ENCODE data around the gene GPRIN3.

Gene GPRIN3

DNA sequence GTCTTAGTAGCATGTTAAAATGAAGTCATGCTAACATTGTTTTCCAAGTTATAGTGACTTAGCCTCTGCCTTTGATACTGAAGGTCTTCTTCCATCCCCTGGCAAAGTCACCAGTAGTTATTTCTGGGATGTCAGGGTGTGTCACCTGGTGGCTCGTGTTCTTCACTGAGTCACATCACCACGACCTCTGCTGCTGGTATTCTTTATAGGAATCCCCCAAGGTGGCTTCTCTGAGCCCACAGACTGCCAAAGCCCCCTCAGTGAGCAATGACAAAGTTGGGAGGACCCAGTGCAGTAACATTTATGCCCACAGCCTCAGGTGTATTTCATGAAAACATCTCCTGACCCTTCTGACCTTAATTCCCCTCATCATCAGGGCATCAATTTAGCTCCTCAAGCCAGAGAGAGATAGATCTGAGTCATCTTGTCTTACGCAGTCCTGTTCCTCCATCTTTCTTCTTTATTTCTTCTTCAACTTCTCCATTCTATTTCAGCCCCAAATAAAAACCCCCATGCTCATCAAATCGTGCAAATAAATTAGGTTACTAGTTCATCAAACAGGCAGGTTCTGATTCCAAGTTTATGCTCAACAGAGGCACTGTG, 29.3 kb upstream of the GPRIN3 start:
- TF ChIP-seq EZH2phosphoT487 (IDR thresholded peaks at IDR 0.05; ENCODE audit: borderline replicate concordance), result no peak
- TF ChIP-seq, protein P1, sequence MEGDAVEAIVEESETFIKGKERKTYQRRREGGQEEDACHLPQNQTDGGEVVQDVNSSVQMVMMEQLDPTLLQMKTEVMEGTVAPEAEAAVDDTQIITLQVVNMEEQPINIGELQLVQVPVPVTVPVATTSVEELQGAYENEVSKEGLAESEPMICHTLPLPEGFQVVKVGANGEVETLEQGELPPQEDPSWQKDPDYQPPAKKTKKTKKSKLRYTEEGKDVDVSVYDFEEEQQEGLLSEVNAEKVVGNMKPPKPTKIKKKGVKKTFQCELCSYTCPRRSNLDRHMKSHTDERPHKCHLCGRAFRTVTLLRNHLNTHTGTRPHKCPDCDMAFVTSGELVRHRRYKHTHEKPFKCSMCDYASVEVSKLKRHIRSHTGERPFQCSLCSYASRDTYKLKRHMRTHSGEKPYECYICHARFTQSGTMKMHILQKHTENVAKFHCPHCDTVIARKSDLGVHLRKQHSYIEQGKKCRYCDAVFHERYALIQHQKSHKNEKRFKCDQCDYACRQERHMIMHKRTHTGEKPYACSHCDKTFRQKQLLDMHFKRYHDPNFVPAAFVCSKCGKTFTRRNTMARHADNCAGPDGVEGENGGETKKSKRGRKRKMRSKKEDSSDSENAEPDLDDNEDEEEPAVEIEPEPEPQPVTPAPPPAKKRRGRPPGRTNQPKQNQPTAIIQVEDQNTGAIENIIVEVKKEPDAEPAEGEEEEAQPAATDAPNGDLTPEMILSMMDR (conservative IDR thresholded peaks at IDR 0.05; ENCODE audit: low read length), result no peak
- Histone ChIP-seq H3K4me3 (ENCODE audit: low read length, poor library complexity, severe bottlenecking) (no peak overlapping the region), H4K20me1 (ENCODE audit: insufficient read depth, low read length, poor library complexity, severe bottlenecking) (no peaks in the 10 kb centered on the region)

DNA sequence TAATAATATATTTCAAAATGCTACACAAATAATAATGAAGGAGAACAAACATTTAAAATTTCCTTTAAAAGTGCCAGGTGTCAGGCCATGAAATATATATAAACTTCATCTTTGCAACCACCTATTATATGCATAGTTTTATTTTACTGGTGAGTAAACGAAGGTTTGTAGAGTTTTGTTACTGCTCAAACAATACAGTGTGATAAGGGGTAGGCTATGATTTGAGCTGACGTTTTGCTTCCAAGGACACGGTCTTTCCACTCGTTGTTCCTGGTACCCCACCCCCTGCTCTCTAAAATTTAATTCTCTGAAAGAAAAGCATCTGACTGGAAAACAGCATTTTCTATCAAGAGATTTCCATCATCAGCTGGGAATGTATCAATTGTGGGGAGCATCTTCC, 27.2 kb upstream of the GPRIN3 start:
- TF ChIP-seq, protein P1 (conservative IDR thresholded peaks at IDR 0.05; ENCODE audit: low read length), result no peak
- TF ChIP-seq EZH2phosphoT487 (IDR thresholded peaks at IDR 0.05; ENCODE audit: borderline replicate concordance), result no peak
- Histone ChIP-seq H3K27me3 (ENCODE audit: insufficient read depth, low read length, poor library complexity, severe bottlenecking) (no peaks in the 10 kb centered on the region), H3F3A (ENCODE audit: low read depth) (no peaks in the 10 kb centered on the region), H3K4me2 (ENCODE audit: low read depth, low read length, poor library complexity, severe bottlenecking) (no peak overlapping the region), H3K36me3 (ENCODE audit: insufficient read depth, low read length) (no peaks in the 10 kb centered on the region), H3K4me3 (ENCODE audit: low read length, poor library complexity, severe bottlenecking) (no peak overlapping the region), H3K9me3 (ENCODE audit: insufficient read depth, low read depth, low read length) (no peaks in the 10 kb centered on the region), H4K20me1 (ENCODE audit: insufficient read depth, low read length, poor library complexity, severe bottlenecking) (no peaks in the 10 kb centered on the region), H2AFZ (ENCODE audit: low read length) (no peak overlapping the region), H3K79me2 (ENCODE audit: insufficient read depth, low read length) (no peaks in the 10 kb centered on the region), H3K9me2 (replicated peaks; ENCODE audit: low read depth, low read length) (no peaks in the 10 kb centered on the region), H3K4me1 (ENCODE audit: insufficient read depth, low read length, poor library complexity, severe bottlenecking) (peaks cover 4% of the 10 kb centered on the region), H3K9ac (ENCODE audit: low read depth, low read length, poor library complexity, severe bottlenecking) (no peak overlapping the region)

More for the DNA sequence above, 29.3 kb upstream of the GPRIN3 start:
- H3K27me3 ChIP-seq (ENCODE audit: insufficient read depth, low read length, poor library complexity, severe bottlenecking), result no peaks in the 10 kb centered on the region
- H3K9me3 ChIP-seq (ENCODE audit: insufficient read depth, low read depth, low read length), result no peaks in the 10 kb centered on the region
- no peak overlapping the region for H3K9ac ChIP-seq (ENCODE audit: low read depth, low read length, poor library complexity, severe bottlenecking)
- no peaks in the 10 kb centered on the region for H3F3A ChIP-seq (ENCODE audit: low read depth)
- H3K79me2 ChIP-seq (ENCODE audit: insufficient read depth, low read length), result no peaks in the 10 kb centered on the region
- no peaks in the 10 kb centered on the region for H3K9me2 ChIP-seq (replicated peaks; ENCODE audit: low read depth, low read length)
- H3K4me2 ChIP-seq (ENCODE audit: low read depth, low read length, poor library complexity, severe bottlenecking), result no peak overlapping the region
- H3K36me3 ChIP-seq (ENCODE audit: insufficient read depth, low read length), result no peaks in the 10 kb centered on the region
- H2AFZ ChIP-seq (ENCODE audit: low read length), result no peak overlapping the region
- H3K4me1 ChIP-seq (ENCODE audit: insufficient read depth, low read length, poor library complexity, severe bottlenecking), result no peaks in the 10 kb centered on the region

DNA sequence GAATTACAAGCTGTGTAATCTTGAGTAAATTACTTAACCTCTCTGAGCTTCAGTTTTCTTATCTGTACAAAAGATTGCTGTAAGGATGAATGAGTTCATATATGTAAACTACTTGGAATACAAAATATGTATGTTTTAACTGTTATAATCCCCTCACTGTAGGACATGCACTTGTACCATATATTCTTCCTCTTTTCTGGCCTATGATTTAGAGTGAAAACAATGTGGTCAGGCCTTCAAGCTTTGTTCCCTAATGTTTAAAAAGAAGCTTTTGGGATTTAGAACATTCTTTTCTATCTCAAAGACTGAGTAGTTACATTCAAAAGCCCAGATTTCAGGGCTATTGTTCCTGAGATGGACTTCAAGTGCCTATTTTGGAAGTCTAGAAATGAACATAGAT, 26.7 kb upstream of the GPRIN3 start:
- Histone ChIP-seq H3K9me3 (ENCODE audit: insufficient read depth, low read depth, low read length) (no peaks in the 10 kb centered on the region), H3F3A (ENCODE audit: low read depth) (no peaks in the 10 kb centered on the region), H3K9ac (ENCODE audit: low read depth, low read length, poor library complexity, severe bottlenecking) (no peak overlapping the region), H3K4me3 (ENCODE audit: low read length, poor library complexity, severe bottlenecking) (no peak overlapping the region), H3K4me1 (ENCODE audit: insufficient read depth, low read length, poor library complexity, severe bottlenecking) (peaks cover 4% of the 10 kb centered on the region), H3K27me3 (ENCODE audit: insufficient read depth, low read length, poor library complexity, severe bottlenecking) (no peaks in the 10 kb centered on the region), H2AFZ (ENCODE audit: low read length) (no peak overlapping the region), H3K79me2 (ENCODE audit: insufficient read depth, low read length) (no peaks in the 10 kb centered on the region), H3K9me2 (replicated peaks; ENCODE audit: low read depth, low read length) (no peaks in the 10 kb centered on the region), H3K4me2 (ENCODE audit: low read depth, low read length, poor library complexity, severe bottlenecking) (no peak overlapping the region), H3K36me3 (ENCODE audit: insufficient read depth, low read length) (no peaks in the 10 kb centered on the region), H4K20me1 (ENCODE audit: insufficient read depth, low read length, poor library complexity, severe bottlenecking) (no peaks in the 10 kb centered on the region)
- TF ChIP-seq, protein P1 (conservative IDR thresholded peaks at IDR 0.05; ENCODE audit: low read length), result no peak
- no peak for TF ChIP-seq EZH2phosphoT487 (IDR thresholded peaks at IDR 0.05; ENCODE audit: borderline replicate concordance)

Measured in Loucy (cell line).